SK-MEL-5 (cell line): ENCODE measurements around the gene SRPX. TPM values are rescaled to one million over a fixed set of nuclear protein-coding genes. Genes with fewer than 3 reads are reported as not detected.

Experiments used
- DNase-seq: peaks from one replicate; pipeline ENCODE4 v3.0.0-alpha.2; 2016; ENCODE audit warnings: low read depth, low spot score
- in situ Hi-C: cut with HindIII; loops from 2 replicates; pipeline ENCODE4 v1.10.0; 2016; ENCODE audit warnings: low sequenced_read_pairs, high pct_unique_total_duplicates, low pct_unique_long_range_greater_than_20kb
- total RNA-seq: library from RNA; depleted of rRNA; stranded (reverse); fragments of >200 nt; shearing (Covaris generic); gene quantifications from 2 replicates; pipeline ENCODE4 v1.2.3, GENCODE V29; 2014; rRNA removed

The SRPX gene
- total RNA-seq, 1 experiment from 2014 or later: 205 TPM

GRCh38 chrX:38109042-38109898, 111.4 kb downstream of the SRPX start:
- no peak for DNase-seq
- in situ Hi-C loops: no loop called here

- in situ Hi-C loops: no loop called here
- DNase-seq: no peak
Observed at GRCh38 chrX:38108364-38108763, 112.3 kb downstream of the SRPX start.

- in situ Hi-C loops: no loop called here
- no peak for DNase-seq
Observed at GRCh38 chrX:38106991-38107655, 113.5 kb downstream of the SRPX start.

- DNase-seq: no peak
- in situ Hi-C loops: no loop called here
Observed at GRCh38 chrX:38105216-38105725, 115.4 kb downstream of the SRPX start.

GRCh38 chrX:38103857-38104812, 116.5 kb downstream of the SRPX start:
- in situ Hi-C loops: no loop called here
- no peak for DNase-seq

GRCh38 chrX:38102875-38103274, 117.8 kb downstream of the SRPX start:
- DNase-seq: no peak
- in situ Hi-C loops: no loop called here

- DNase-seq: no peak
- in situ Hi-C loops: no loop called here
Observed at GRCh38 chrX:38102240-38102639, 118.4 kb downstream of the SRPX start.

GRCh38 chrX:38099688-38100087, 121.0 kb downstream of the SRPX start:
- in situ Hi-C loops: no loop called here

More at GRCh38 chrX:38099688-38100087, 121.0 kb downstream of the SRPX start:
- no peak for DNase-seq

Other genes with a start within 250 kb of the SRPX start
- gene SYTL5, start 214.3 kb downstream of the SRPX start, total RNA-seq: 67.0 and 69.1 TPM in 2 replicates
- gene RPGR, start 106.6 kb upstream of the SRPX start, total RNA-seq: 10.5 and 15.3 TPM in 2 replicates
- gene OTC, start 131.7 kb upstream of the SRPX start, total RNA-seq: not detected in 2 replicates